Activated CD8-positive, alpha-beta memory T cell treated with anti-CD3 and anti-CD28 coated beads, Interleukin-2, amount 50 U/mL, for 24 hours (primary cell): ENCODE measurements around the gene PHACTR1.
A peak's percentile ranks its signal among the peaks of the same experiment; 100 is the strongest.
"Not testable (repeated sequence)": the region's sequence is repeated elsewhere in the genome, so short reads cannot be mapped to it uniquely, and the experiment has no call there.

Experiments
- DNase-seq: peaks from one replicate; pipeline ENCODE4 v3.0.0-alpha.2; 2020; ENCODE audit errors: extremely low read depth

PHACTR1 gene

GRCh38 chr6:13307508-13307995 is 591.0 kb downstream of the PHACTR1 start:
- no peak for DNase-seq

GRCh38 chr6:13308332-13308731 is 591.8 kb downstream of the PHACTR1 start:
- no peak for DNase-seq

GRCh38 chr6:13311155-13311554 is 594.6 kb downstream of the PHACTR1 start:
- DNase-seq: no peak

- no peak for DNase-seq
These were observed 598.2 kb downstream of the PHACTR1 start for GRCh38 chr6:13314806-13315205.

- no peak for DNase-seq
These were observed 599.3 kb downstream of the PHACTR1 start for GRCh38 chr6:13315896-13316295.

- no peak for DNase-seq
These were observed 602.3 kb downstream of the PHACTR1 start for GRCh38 chr6:13318821-13319220.

GRCh38 chr6:13319891-13320564 is 603.5 kb downstream of the PHACTR1 start:
- no peak for DNase-seq

GRCh38 chr6:13326031-13326586 is 609.5 kb downstream of the PHACTR1 start:
- not testable (repeated sequence) for DNase-seq

GRCh38 chr6:13327691-13328075 is 611.1 kb downstream of the PHACTR1 start:
- no peak for DNase-seq

GRCh38 chr6:13328076-13328874 is 611.7 kb downstream of the PHACTR1 start, which contains the start of gene TBC1D7:
Gene TBC1D7 (minus strand): TSS chr6:13328537. CDS start chr6:13326898, 1,639 bp downstream.
- peak; percentile 80 for DNase-seq

- no peak for DNase-seq
These were observed 612.3 kb downstream of the PHACTR1 start for GRCh38 chr6:13328875-13329183.

GRCh38 chr6:13331516-13332348 is 615.2 kb downstream of the PHACTR1 start:
- no peak for DNase-seq

- no peak for DNase-seq
These were observed 615.8 kb downstream of the PHACTR1 start for GRCh38 chr6:13332349-13332706.

- no peak for DNase-seq
These were observed 618.4 kb downstream of the PHACTR1 start for GRCh38 chr6:13334953-13335352.

- peak; percentile 69 for DNase-seq
These were observed 620.0 kb downstream of the PHACTR1 start for GRCh38 chr6:13336553-13336952.

GRCh38 chr6:13338038-13338437 is 621.5 kb downstream of the PHACTR1 start:
- DNase-seq: no peak
